ENCODE data around the gene SPRTN. TPM values are rescaled to one million over a fixed set of nuclear protein-coding genes. Genes with fewer than 3 reads are reported as not detected.

SPRTN gene
- total RNA-seq, 1 donor from 2014 or later = 14.2 TPM

DNA sequence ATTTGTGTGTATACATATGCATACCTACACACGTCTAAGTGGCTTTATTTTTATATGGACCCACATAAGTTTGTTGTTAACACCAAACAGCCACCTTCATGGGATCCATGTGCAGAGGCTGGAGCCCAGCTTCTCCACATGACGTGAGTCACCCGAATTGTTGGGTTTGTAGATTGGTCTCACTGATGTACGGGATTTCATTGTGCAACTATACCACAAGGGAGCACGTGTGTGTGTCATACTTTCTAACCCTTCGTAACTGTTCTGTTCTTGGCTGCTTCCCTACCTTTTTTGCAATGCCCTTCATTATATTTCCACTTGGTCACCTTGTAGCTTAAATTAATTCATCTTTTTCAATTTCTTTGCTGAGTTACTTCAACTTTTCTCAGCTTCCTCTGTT lies 21.0 kb downstream of the SPRTN start:
- Histone ChIP-seq H3K4me3 (ENCODE audit: low read depth, low read length) (no peak overlapping the region), H3K27me3 (ENCODE audit: control insufficient read depth, insufficient read depth, low read length) (no peaks in the 10 kb centered on the region), H3K36me3 (ENCODE audit: control insufficient read depth, insufficient read depth, low read length) (no peaks in the 10 kb centered on the region)
- DNase-seq (ENCODE audit: low read depth) (peak; percentile 68), FAIRE-seq (peak; percentile 83)
- TF ChIP-seq, protein P1, sequence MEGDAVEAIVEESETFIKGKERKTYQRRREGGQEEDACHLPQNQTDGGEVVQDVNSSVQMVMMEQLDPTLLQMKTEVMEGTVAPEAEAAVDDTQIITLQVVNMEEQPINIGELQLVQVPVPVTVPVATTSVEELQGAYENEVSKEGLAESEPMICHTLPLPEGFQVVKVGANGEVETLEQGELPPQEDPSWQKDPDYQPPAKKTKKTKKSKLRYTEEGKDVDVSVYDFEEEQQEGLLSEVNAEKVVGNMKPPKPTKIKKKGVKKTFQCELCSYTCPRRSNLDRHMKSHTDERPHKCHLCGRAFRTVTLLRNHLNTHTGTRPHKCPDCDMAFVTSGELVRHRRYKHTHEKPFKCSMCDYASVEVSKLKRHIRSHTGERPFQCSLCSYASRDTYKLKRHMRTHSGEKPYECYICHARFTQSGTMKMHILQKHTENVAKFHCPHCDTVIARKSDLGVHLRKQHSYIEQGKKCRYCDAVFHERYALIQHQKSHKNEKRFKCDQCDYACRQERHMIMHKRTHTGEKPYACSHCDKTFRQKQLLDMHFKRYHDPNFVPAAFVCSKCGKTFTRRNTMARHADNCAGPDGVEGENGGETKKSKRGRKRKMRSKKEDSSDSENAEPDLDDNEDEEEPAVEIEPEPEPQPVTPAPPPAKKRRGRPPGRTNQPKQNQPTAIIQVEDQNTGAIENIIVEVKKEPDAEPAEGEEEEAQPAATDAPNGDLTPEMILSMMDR (IDR thresholded peaks at IDR 0.05; ENCODE audit: insufficient read depth, low read length, severe bottlenecking) = no peak

DNA sequence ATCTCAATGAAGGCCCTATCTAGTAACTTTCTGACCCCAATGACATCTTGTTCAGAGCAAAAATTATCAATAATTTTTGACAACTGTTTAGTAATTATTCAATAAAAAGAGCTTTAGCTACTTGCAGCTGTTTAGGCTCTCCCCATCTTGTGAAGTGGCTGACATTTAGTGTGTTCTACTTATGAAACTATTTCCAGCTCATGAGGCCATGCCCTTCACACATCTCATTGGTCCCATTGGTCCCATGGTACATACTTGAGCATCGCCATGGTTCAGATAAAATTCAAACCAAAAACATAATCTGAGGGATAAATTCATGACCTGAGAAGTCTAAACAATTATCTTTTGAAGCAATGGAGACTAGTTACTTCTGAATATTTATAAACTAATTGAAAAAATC lies 24.2 kb downstream of the SPRTN start:
- FAIRE-seq (no peak), DNase-seq (ENCODE audit: low read depth) (no peak)
- TF ChIP-seq, protein P1 (IDR thresholded peaks at IDR 0.05; ENCODE audit: insufficient read depth, low read length, severe bottlenecking) = no peak
- Histone ChIP-seq H3K36me3 (ENCODE audit: control insufficient read depth, insufficient read depth, low read length) (peaks cover 1% of the 10 kb centered on the region), H3K27me3 (ENCODE audit: control insufficient read depth, insufficient read depth, low read length) (no peaks in the 10 kb centered on the region), H3K4me3 (ENCODE audit: low read depth, low read length) (no peak overlapping the region)

DNA sequence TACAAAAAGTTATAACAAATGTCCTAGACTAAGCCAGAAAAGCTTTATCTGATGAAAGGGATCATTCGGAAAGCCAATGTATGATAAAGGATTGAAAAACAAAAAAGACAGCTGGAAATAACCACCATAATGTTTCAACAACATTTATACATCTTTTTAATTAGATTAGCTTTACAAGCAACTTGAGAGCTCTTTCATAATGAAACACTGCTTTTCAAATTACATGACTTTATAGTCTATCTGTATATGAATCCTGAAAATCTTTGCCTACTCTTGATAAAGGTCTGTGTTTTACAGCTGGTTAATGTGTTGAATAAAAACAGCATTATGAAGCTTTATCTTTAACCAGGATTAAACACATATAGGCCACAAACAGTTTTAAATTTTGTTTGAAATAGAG lies 25.5 kb downstream of the SPRTN start:
- FAIRE-seq (no peak), DNase-seq (ENCODE audit: low read depth) (no peak)
- TF ChIP-seq, protein P1 (IDR thresholded peaks at IDR 0.05; ENCODE audit: insufficient read depth, low read length, severe bottlenecking) = no peak
- Histone ChIP-seq H3K36me3 (ENCODE audit: control insufficient read depth, insufficient read depth, low read length) (peaks cover 1% of the 10 kb centered on the region), H3K27me3 (ENCODE audit: control insufficient read depth, insufficient read depth, low read length) (no peaks in the 10 kb centered on the region), H3K4me3 (ENCODE audit: low read depth, low read length) (no peak overlapping the region)

DNA sequence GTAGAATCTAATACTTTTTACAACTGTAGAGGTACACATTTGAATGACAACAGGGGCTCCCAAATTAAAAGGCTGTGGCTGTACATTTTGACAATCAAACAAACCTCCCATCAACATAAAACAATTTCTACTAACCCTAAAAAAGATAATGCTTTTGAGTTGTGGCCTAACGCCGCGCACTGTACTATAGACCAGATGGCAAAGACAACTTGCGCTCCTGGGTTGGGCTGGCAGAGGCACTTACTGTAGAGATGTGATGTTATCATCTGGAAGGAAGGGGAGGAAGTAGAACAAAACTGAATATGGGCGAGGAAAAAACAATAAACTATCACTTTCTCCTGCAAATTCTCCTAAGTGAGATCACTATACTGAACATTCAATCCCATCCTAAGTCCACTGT lies 26.1 kb downstream of the SPRTN start:
- peaks cover 3% of the 10 kb centered on the region for H3K36me3 ChIP-seq (ENCODE audit: control insufficient read depth, insufficient read depth, low read length)
- no peak for FAIRE-seq
- H3K4me3 ChIP-seq (ENCODE audit: low read depth, low read length) = no peak overlapping the region
- DNase-seq (ENCODE audit: low read depth) = no peak
- H3K27me3 ChIP-seq (ENCODE audit: control insufficient read depth, insufficient read depth, low read length) = no peaks in the 10 kb centered on the region
- TF ChIP-seq, protein P1 (IDR thresholded peaks at IDR 0.05; ENCODE audit: insufficient read depth, low read length, severe bottlenecking) = no peak

DNA sequence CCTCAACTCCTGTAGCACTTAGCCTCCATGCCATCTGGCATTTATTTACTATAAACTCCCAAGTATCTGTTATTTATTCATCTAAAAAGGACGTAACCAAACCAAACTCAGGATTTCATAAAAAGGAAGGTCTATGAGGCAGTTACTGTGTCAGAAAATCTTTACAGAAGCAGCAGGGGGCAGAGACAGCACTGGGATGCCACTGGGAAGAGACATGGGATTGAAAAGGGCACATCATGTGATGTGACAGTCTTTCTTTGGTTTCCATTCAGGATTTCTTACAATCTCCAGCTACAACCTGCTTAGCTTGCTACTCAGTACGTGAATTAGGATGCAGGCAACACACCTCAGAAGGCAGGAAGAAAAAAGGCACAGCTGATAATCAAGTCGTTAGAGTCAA lies 31.2 kb downstream of the SPRTN start:
- Histone ChIP-seq H3K36me3 (ENCODE audit: control insufficient read depth, insufficient read depth, low read length) (peaks cover 5% of the 10 kb centered on the region), H3K27me3 (ENCODE audit: control insufficient read depth, insufficient read depth, low read length) (no peaks in the 10 kb centered on the region), H3K4me3 (ENCODE audit: low read depth, low read length) (no peak overlapping the region)
- no peak for FAIRE-seq
- DNase-seq (ENCODE audit: low read depth) = no peak
- TF ChIP-seq, protein P1 (IDR thresholded peaks at IDR 0.05; ENCODE audit: insufficient read depth, low read length, severe bottlenecking) = no peak

DNA sequence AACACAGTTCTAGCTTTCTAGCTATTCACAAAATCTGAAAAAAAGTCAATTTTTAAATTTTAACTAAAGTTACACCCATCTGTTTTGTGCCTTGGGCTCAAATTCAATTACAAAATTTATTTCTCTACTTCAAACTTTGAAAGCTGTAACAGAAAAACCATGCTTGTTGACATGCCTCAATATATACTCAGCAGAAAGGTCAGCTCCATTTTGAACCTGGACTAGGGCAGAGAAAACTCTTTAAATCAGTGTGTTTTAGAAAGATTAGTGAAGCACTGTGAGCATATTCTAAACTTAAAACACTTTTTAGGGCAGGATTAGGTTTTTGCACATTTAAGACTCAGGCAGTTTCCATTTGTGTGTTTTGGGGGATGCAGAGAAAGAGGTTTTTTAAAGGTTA lies 34.4 kb downstream of the SPRTN start:
- H3K27me3 ChIP-seq (ENCODE audit: control insufficient read depth, insufficient read depth, low read length) = no peaks in the 10 kb centered on the region
- no peak overlapping the region for H3K4me3 ChIP-seq (ENCODE audit: low read depth, low read length)
- FAIRE-seq (no peak), DNase-seq (ENCODE audit: low read depth) (no peak)
- peaks cover 6% of the 10 kb centered on the region for H3K36me3 ChIP-seq (ENCODE audit: control insufficient read depth, insufficient read depth, low read length)
- TF ChIP-seq, protein P1 (IDR thresholded peaks at IDR 0.05; ENCODE audit: insufficient read depth, low read length, severe bottlenecking) = no peak

Measured in bronchial epithelial cell (primary cell).